Left lung (tissue), 14 donors: ENCODE results near the gene SMAD7. TPM values are rescaled to one million over a fixed set of nuclear protein-coding genes. Genes with fewer than 3 reads are reported as not detected.

ENCODE experiments used
- ATAC-seq: fragments of 200-7000 bp; cut with Tn5 transposase; one replicate; pipeline ENCODE4 v1.9.1; 2020; ENCODE audit warnings: moderate library complexity
- DNase-seq, 4 donors: peaks; one replicate each; pipeline ENCODE4 v3.0.0-alpha.2; 2013 to 2020
- H3K27ac ChIP-seq, 2 donors: fragments of 200-600 bp; sonication (generic) in 1 of 2; one replicate each; pipeline versions ENCODE4 v1.5.0 to v1.8.0; 2020 to 2021
- H3K27me3 ChIP-seq, 2 donors: fragments of 200-600 bp; sonication (generic) in 1 of 2; one replicate each; pipeline versions ENCODE4 v1.5.0 to v1.8.0; 2020 to 2021
- H3K36me3 ChIP-seq, 2 donors: fragments of 200-600 bp; sonication (generic) in 1 of 2; one replicate each; pipeline versions ENCODE4 v1.5.0 to v1.8.0; 2020 to 2021
- H3K4me1 ChIP-seq, 2 donors: fragments of 200-600 bp; one replicate each; pipeline ENCODE4 v1.8.0; 2021
- H3K4me3 ChIP-seq, 2 donors: fragments of 200-600 bp; sonication (generic) in 1 of 2; one replicate each; pipeline versions ENCODE4 v1.5.0 to v1.8.0; 2020 to 2021; ENCODE audit warnings: mild to moderate bottlenecking in 1 of 2
- H3K9me3 ChIP-seq, 2 donors: fragments of 200-600 bp; sonication (generic) in 1 of 2; one replicate each; pipeline versions ENCODE4 v1.5.0 to v1.8.0; 2020 to 2021
- CTCF ChIP-seq, 2 donors: fragments of 200-600 bp; sonication (generic) in 1 of 2; IDR thresholded peaks; one replicate each; pipeline versions ENCODE4 v1.5.0 to v1.8.0; 2021; ENCODE audit warnings: antibody characterized with exemption in 2 of 2
- intact Hi-C, 2 donors: fragments of 100-400 bp; cut with DNase I; formaldehyde crosslinking; loops; one replicate each; pipeline versions ENCODE4 v1.11.2 to v1.14.2; 2022
- long read RNA-seq, 12 donors: library from polyadenylated mRNA in 2 of 12; unstranded in 2 of 12; transcript quantifications; one replicate each; pipeline ENCODE4 v2.0.0 and lab custom pipeline, GENCODE V29; 2019 to 2026
- polyA plus RNA-seq, 6 donors: library from polyadenylated mRNA; unstranded; fragments of 120-200 nt; gene quantifications; one replicate each; pipeline ENCODE4 v1.2.1, GENCODE V29; 2013; ENCODE audit not compliant: insufficient read length in 6 of 6
- total RNA-seq, 2 donors: library from RNA; stranded (reverse); fragmentation: NEBNext Ultra II Directional; extraction: Animal tissue kit (Norgen Biotek cat#: 25700); gene quantifications; one replicate each; pipeline ENCODE4 v1.2.1, GENCODE V29; 2021
- donor health status: DM: no; HTN: yes; CAD: no.
- donor health status: DM: no; HTN: no; CAD: no.

The SMAD7 gene, protein sequence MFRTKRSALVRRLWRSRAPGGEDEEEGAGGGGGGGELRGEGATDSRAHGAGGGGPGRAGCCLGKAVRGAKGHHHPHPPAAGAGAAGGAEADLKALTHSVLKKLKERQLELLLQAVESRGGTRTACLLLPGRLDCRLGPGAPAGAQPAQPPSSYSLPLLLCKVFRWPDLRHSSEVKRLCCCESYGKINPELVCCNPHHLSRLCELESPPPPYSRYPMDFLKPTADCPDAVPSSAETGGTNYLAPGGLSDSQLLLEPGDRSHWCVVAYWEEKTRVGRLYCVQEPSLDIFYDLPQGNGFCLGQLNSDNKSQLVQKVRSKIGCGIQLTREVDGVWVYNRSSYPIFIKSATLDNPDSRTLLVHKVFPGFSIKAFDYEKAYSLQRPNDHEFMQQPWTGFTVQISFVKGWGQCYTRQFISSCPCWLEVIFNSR
- total RNA-seq (10 to 100 TPM; 43.3 to 46.3 TPM), polyA plus RNA-seq (10 to 100 TPM; 53.2 to 71.2 (median 65.0) TPM)
- long read RNA-seq, donor 1, full-length matches to known transcripts, result 19 of 19 reads
- long read RNA-seq, donor 1, partial matches to known transcripts, result 0 of 19 reads
- long read RNA-seq, donor 1, other reads (novel, unspliced or antisense), result 0 of 19 reads
- long read RNA-seq, donor 2, full-length matches to known transcripts, result 12 of 12 reads
- long read RNA-seq, donor 2, partial matches to known transcripts, result 0 of 12 reads
- long read RNA-seq, donor 2, other reads (novel, unspliced or antisense), result 0 of 12 reads
- long read RNA-seq, donor 3, full-length matches to known transcripts, result 13 of 13 reads
- long read RNA-seq, donor 3, partial matches to known transcripts, result 0 of 13 reads
- long read RNA-seq, donor 3, other reads (novel, unspliced or antisense), result 0 of 13 reads
- long read RNA-seq, donor 4, partial matches to known transcripts, result 0 of 4 reads
- long read RNA-seq, donor 4, other reads (novel, unspliced or antisense), result 2 of 4 reads
- long read RNA-seq, donor 5, full-length matches to known transcripts, result 12 of 12 reads
- long read RNA-seq, donor 5, partial matches to known transcripts, result 0 of 12 reads
- long read RNA-seq, donor 5, other reads (novel, unspliced or antisense), result 0 of 12 reads
- long read RNA-seq, donor 6, full-length matches to known transcripts, result 10 of 10 reads
- long read RNA-seq, donor 6, partial matches to known transcripts, result 0 of 10 reads
- long read RNA-seq, donor 6, other reads (novel, unspliced or antisense), result 0 of 10 reads
- long read RNA-seq, donor 7, full-length matches to known transcripts, result 5 of 5 reads
- long read RNA-seq, donor 7, partial matches to known transcripts, result 0 of 5 reads
- long read RNA-seq, donor 7, other reads (novel, unspliced or antisense), result 0 of 5 reads
- long read RNA-seq, donor 8, full-length matches to known transcripts, result 13 of 13 reads
- long read RNA-seq, donor 8, partial matches to known transcripts, result 0 of 13 reads
- long read RNA-seq, donor 8, other reads (novel, unspliced or antisense), result 0 of 13 reads
- long read RNA-seq, donor 9, result 0 reads
- long read RNA-seq, donor 10, result 0 reads
- long read RNA-seq, donor 11, result 0 reads
- long read RNA-seq, donor 12, full-length matches to known transcripts, result 14 of 14 reads
- long read RNA-seq, donor 12, partial matches to known transcripts, result 0 of 14 reads
- long read RNA-seq, donor 12, other reads (novel, unspliced or antisense), result 0 of 14 reads

DNA sequence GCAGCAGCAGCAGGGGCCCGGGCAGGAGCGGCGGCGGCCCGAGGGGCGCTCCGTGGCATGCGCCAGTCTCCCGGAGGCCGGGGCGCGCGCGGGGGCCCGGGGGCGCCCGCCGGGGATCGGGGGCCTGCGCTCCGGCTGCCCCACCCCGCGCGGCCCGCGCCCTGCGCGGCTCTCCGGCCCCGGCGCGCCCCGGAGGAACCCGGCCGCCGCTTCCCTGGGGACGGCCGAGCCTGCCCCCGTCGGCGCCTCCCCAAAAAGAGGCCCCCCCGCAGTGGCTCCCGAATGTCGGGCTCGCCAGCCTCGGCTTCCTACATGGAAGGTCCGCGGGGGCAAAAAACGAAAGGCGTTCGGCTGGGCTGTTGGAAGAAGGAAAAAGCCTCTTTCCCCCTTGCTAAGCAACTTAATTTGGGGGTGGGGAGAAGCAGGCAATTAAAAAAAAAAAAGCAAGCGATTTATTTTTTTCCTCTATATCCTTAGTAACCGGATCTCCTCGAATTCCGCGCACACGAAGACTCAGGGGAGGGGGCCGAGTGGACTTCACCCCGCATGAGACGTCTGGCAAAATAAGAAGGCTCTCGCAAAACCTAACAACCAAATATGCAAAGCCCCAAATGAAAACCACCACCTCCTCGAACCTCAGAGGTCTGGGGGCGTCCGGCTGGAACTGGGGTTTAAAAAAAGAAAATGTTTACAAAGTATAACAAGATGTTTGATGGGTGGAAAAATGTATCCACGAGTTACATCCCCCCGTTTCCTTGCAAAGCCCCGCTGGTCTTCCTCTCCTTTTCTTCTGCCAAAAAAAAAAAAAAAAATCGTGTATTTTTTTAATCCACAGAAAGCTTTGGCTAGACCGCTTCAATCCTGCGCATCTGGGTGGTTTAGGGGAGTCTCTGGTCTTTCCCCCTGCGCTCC is at the start of gene SMAD7:
Gene SMAD7, minus strand, starts transcription at position 430 of the 912 bp plus-strand sequence. CDS start 541 bp downstream, outside the sequence.
- DNase-seq (peak in 1 of 4 donors; percentile 87), ATAC-seq (no peak)
- Histone ChIP-seq H3K4me1 (peaks cover 27 to 50% of the 10 kb centered on the region in 2 donors), H3K27ac (peak within 1 kb of the TSS; percentile 97 to 99), H3K9me3 (no peaks in the 10 kb centered on the region), H3K36me3 (peaks cover 0 to 15% of the 10 kb centered on the region in 2 donors), H3K4me3 (peak within 1 kb of the TSS; percentile 85 to 89), H3K27me3 (no peaks in the 10 kb centered on the region)
- no peak for TF ChIP-seq CTCF (IDR thresholded peaks at IDR 0.05)
- intact Hi-C loops, result no loop called here

- ATAC-seq (no peak), DNase-seq (no peak)
- no peak for TF ChIP-seq CTCF (IDR thresholded peaks at IDR 0.05)
- Histone ChIP-seq H3K36me3 (no peaks in the 10 kb centered on the region), H3K9me3 (no peaks in the 10 kb centered on the region), H3K4me1 (peaks cover 8 to 18% of the 10 kb centered on the region in 2 donors), H3K27ac (no peak overlapping the region), H3K4me3 (no peak overlapping the region), H3K27me3 (no peaks in the 10 kb centered on the region)
- intact Hi-C loops, result no loop called here
These were observed 48.8 kb upstream of the SMAD7 start for GRCh38 chr18:48999569-48999968.

- TF ChIP-seq CTCF (IDR thresholded peaks at IDR 0.05), result no peak
- H3K27me3 ChIP-seq, result no peaks in the 10 kb centered on the region
- H3K4me3 ChIP-seq, result no peak overlapping the region
- H3K9me3 ChIP-seq, result no peaks in the 10 kb centered on the region
- peak overlapping the region; percentile 21 to 39 for H3K27ac ChIP-seq
- peak; percentile 68 for ATAC-seq
- H3K4me1 ChIP-seq, result peaks cover 21 to 32% of the 10 kb centered on the region in 2 donors
- intact Hi-C loops, result no loop called here
- H3K36me3 ChIP-seq, result no peaks in the 10 kb centered on the region
- peak in 3 of 4 donors; percentile 64 to 85 (median 79) for DNase-seq
These were observed 47.4 kb upstream of the SMAD7 start for GRCh38 chr18:48997985-48998831.
